CD14-positive monocyte (primary cell): ENCODE data around the gene CTSD. TPM values are rescaled to one million over a fixed set of nuclear protein-coding genes. Genes with fewer than 3 reads are reported as not detected.
A peak's percentile ranks its signal among the peaks of the same experiment; 100 is the strongest.

Experiments used
- DNase-seq, 3 donors: peaks; one replicate each; pipeline ENCODE4 v3.0.0-alpha.2; 2011 to 2022
- H2AFZ ChIP-seq: 2 replicates; pipeline ENCODE4 v1.6.0; 2012; ENCODE audit warnings: mild to moderate bottlenecking, low read depth, low read length, inconsistent platforms; ENCODE audit not compliant: insufficient read depth, poor library complexity, severe bottlenecking
- H3K27ac ChIP-seq, 2 donors: 1 replicate in 1 of 2; 2 replicates in 1 of 2; pipeline ENCODE4 v1.5.1; 2012 to 2013; ENCODE audit warnings: low read length in 2 of 2, control low read depth in 1 of 2, inconsistent platforms in 1 of 2, low read depth in 1 of 2, mild to moderate bottlenecking in 1 of 2
- H3K27me3 ChIP-seq, 2 donors: one replicate each; pipeline versions ENCODE4 v1.6.0 to v1.6.1; 2011 to 2013; ENCODE audit warnings: low read length in 2 of 2; ENCODE audit not compliant: control insufficient read depth in 2 of 2, insufficient read depth in 2 of 2
- H3K36me3 ChIP-seq, 2 donors: replicated peaks in 1 of 2; 1 replicate in 1 of 2; 2 replicates in 1 of 2; pipeline versions ENCODE4 v1.5.1 to v1.6.1; 2012 to 2013; ENCODE audit warnings: low read length in 2 of 2, control low read depth in 1 of 2, inconsistent platforms in 1 of 2, mild to moderate bottlenecking in 1 of 2; ENCODE audit not compliant: insufficient read depth in 2 of 2, control insufficient read depth in 1 of 2
- H3K4me1 ChIP-seq, 2 donors: 1 replicate in 1 of 2; 2 replicates in 1 of 2; pipeline versions ENCODE4 v1.5.1 to v1.6.1; 2012 to 2013; ENCODE audit warnings: low read length in 2 of 2, control low read depth in 1 of 2, inconsistent platforms in 1 of 2, mild to moderate bottlenecking in 1 of 2, moderate library complexity in 1 of 2; ENCODE audit not compliant: insufficient read depth in 2 of 2, control insufficient read depth in 1 of 2
- H3K4me2 ChIP-seq: replicated peaks from 2 replicates; pipeline ENCODE3; 2012; ENCODE audit warnings: low read length, moderate library complexity, mild to moderate bottlenecking; ENCODE audit not compliant: poor library complexity, severe bottlenecking; ENCODE audit errors: extremely low read depth
- H3K4me3 ChIP-seq, 3 experiments: fragments of 200-600 bp in 1 of 3; sonication (generic) in 1 of 3; replicated peaks in 1 of 3; 1 replicate in 2 of 3; 2 replicates in 1 of 3; pipeline ENCODE4 v1.5.1; 2011 to 2013; ENCODE audit warnings: low read length in 3 of 3, mild to moderate bottlenecking in 3 of 3, control low read depth in 2 of 3, low read depth in 2 of 3, inconsistent platforms in 1 of 3, moderate library complexity in 1 of 3
- H3K79me2 ChIP-seq: 2 replicates; pipeline ENCODE4 v1.6.0; 2012; ENCODE audit warnings: mild to moderate bottlenecking, control low read depth, inconsistent platforms, low read length, moderate library complexity; ENCODE audit not compliant: insufficient read depth
- H3K9ac ChIP-seq: 2 replicates; pipeline ENCODE4 v1.6.0; 2017; ENCODE audit warnings: low read length, mild to moderate bottlenecking; ENCODE audit not compliant: insufficient read depth, poor library complexity, severe bottlenecking
- H3K9me3 ChIP-seq, 2 donors: replicated peaks in 1 of 2; 1 replicate in 1 of 2; 2 replicates in 1 of 2; pipeline versions ENCODE4 v1.5.1 to v1.6.1; 2012 to 2013; ENCODE audit warnings: low read length in 2 of 2, control low read depth in 1 of 2; ENCODE audit not compliant: control insufficient read depth in 1 of 2, insufficient read depth in 1 of 2
- H4K20me1 ChIP-seq: 2 replicates; pipeline ENCODE4 v1.6.0; 2012; ENCODE audit warnings: mild to moderate bottlenecking, low read length, control low read depth, moderate library complexity; ENCODE audit not compliant: insufficient read depth
- H3K27ac Mint-ChIP-seq, 7 donors: one replicate each; pipeline ENCODE4 v1.8.0; 2020; ENCODE audit warnings: mild to moderate bottlenecking in 7 of 7, mixed read lengths in 7 of 7, moderate library complexity in 6 of 7, inconsistent platforms in 2 of 7
- H3K27me3 Mint-ChIP-seq, 3 donors: one replicate each; pipeline ENCODE4 v1.8.0; 2021 to 2022; ENCODE audit warnings: low read depth in 3 of 3, mild to moderate bottlenecking in 3 of 3, mixed read lengths in 3 of 3, moderate library complexity in 3 of 3, inconsistent platforms in 1 of 3
- H3K36me3 Mint-ChIP-seq, 2 donors: one replicate each; pipeline ENCODE4 v1.8.0; 2020; ENCODE audit warnings: mixed read lengths in 2 of 2, inconsistent platforms in 1 of 2, mild to moderate bottlenecking in 1 of 2
- H3K4me1 Mint-ChIP-seq: one replicate; pipeline ENCODE4 v1.8.0; 2020; ENCODE audit warnings: mild to moderate bottlenecking, mixed read lengths
- H3K4me3 Mint-ChIP-seq, 2 donors: one replicate each; pipeline ENCODE4 v1.8.0; 2020; ENCODE audit warnings: mild to moderate bottlenecking in 2 of 2, mixed read lengths in 2 of 2, moderate library complexity in 1 of 2
- H3K9me3 Mint-ChIP-seq, 7 donors: one replicate each; pipeline ENCODE4 v1.8.0; 2020 to 2022; ENCODE audit warnings: mixed read lengths in 7 of 7, mild to moderate bottlenecking in 6 of 7, moderate library complexity in 6 of 7, inconsistent platforms in 2 of 7
- CTCF ChIP-seq: fragments of 200-600 bp; IDR thresholded peaks from one replicate; pipeline ENCODE4 v1.8.0; 2022; ENCODE audit warnings: antibody characterized with exemption, mild to moderate bottlenecking
- WGBS: methylation state at CpG from one replicate; pipeline ENCODE4 v1.1.5; 2013; ENCODE audit warnings: missing lambda C conversion rate; ENCODE audit not compliant: insufficient coverage; 5-methylcytosine and 5-hydroxymethylcytosine counted together
- intact Hi-C, 2 donors: fragments of 100-400 bp; cut with micrococcal nuclease; formaldehyde crosslinking; loops; one replicate each; pipeline versions ENCODE4 v1.15.0 to v1.15.1; 2023
- polyA plus RNA-seq, 3 donors: library from polyadenylated mRNA; depleted of rRNA in 1 of 3; unstranded in 2 of 3; stranded (reverse) in 1 of 3; fragments of 300-500 nt in 2 of 3; fragments of >200 nt in 1 of 3; fragmentation: Illumina TruSeq in 2 of 3; gene quantifications; 1 replicate in 2 of 3; 2 replicates in 1 of 3; pipeline ENCODE4 v1.2.3, GENCODE V29; 2012 to 2021

Gene CTSD
- polyA plus RNA-seq, 3 donors, result 835 to 1,372 (median 855) TPM

GRCh38 chr11:1771273-1771672, 7.5 kb upstream of the CTSD start:
- Mint-ChIP-seq H3K4me1 (peaks cover 57% of the 10 kb centered on the region), H3K27ac (peak overlapping the region; percentile 93 to 99 (median 98)), H3K4me3 (peak overlapping the region; percentile 71 to 88), H3K9me3 (peaks cover 0 to 3% (median 0%) of the 10 kb centered on the region in 7 donors), H3K27me3 (peaks cover 0 to 2% (median 2%) of the 10 kb centered on the region in 3 donors), H3K36me3 (peaks cover 0 to 4% of the 10 kb centered on the region in 2 donors)
- Histone ChIP-seq H3K36me3 (no peaks in the 10 kb centered on the region), H3K79me2 (no peaks in the 10 kb centered on the region), H3K4me1 (peaks cover 58 to 64% of the 10 kb centered on the region in 2 donors), H3K9me3 (no peaks in the 10 kb centered on the region), H3K4me2 (peak overlapping the region; percentile 83), H3K4me3 (peak overlapping the region in 2 of 3 experiments; percentile 0 to 71), H4K20me1 (no peaks in the 10 kb centered on the region), H3K27ac (peak overlapping the region; percentile 88 to 94), H2AFZ (peak overlapping the region; percentile 31), H3K27me3 (no peaks in the 10 kb centered on the region), H3K9ac (peak overlapping the region; percentile 40)
- 28% methylated on average over 12 of the region's 18 CpGs for WGBS
- no peak for TF ChIP-seq CTCF
- no peak for DNase-seq
- intact Hi-C loops, result no loop called here

- H3K4me1 Mint-ChIP-seq, result peaks cover 59% of the 10 kb centered on the region
- peaks cover 0 to 2% (median 2%) of the 10 kb centered on the region in 3 donors for H3K27me3 Mint-ChIP-seq
- Histone ChIP-seq H3K27ac (peak overlapping the region; percentile 88 to 94), H3K79me2 (no peaks in the 10 kb centered on the region), H3K4me2 (peak overlapping the region; percentile 83), H3K27me3 (no peaks in the 10 kb centered on the region), H2AFZ (no peak overlapping the region), H3K4me1 (peaks cover 58 to 63% of the 10 kb centered on the region in 2 donors), H3K9me3 (no peaks in the 10 kb centered on the region), H4K20me1 (no peaks in the 10 kb centered on the region), H3K36me3 (no peaks in the 10 kb centered on the region), H3K9ac (peak overlapping the region; percentile 40), H3K4me3 (peak overlapping the region in 1 of 3 experiments; percentile 71)
- DNase-seq, result peak; percentile 77 to 87 (median 87)
- H3K36me3 Mint-ChIP-seq, result peaks cover 0 to 4% of the 10 kb centered on the region in 2 donors
- intact Hi-C loops, result no loop called here
- WGBS, result 0% methylated on average over 3 of the region's 5 CpGs
- peak overlapping the region; percentile 0 to 88 for H3K4me3 Mint-ChIP-seq
- peaks cover 0 to 3% (median 0%) of the 10 kb centered on the region in 7 donors for H3K9me3 Mint-ChIP-seq
- no peak for TF ChIP-seq CTCF
- H3K27ac Mint-ChIP-seq, result peak overlapping the region; percentile 93 to 99 (median 98)
Measured at GRCh38 chr11:1770528-1770927, 6.8 kb upstream of the CTSD start.
